Uterus (tissue), 2 donors: ENCODE measurements around the gene ZNF609.

Experiments
- POLR2A ChIP-seq, 2 donors: fragments of 450-650 bp; IDR thresholded peaks; one replicate each; pipeline ENCODE4 v1.6.1; 2016; ENCODE audit warnings: antibody characterized with exemption in 2 of 2, mild to moderate bottlenecking in 1 of 2, moderate library complexity in 1 of 2
- TF ChIP-seq, protein P1 (sequence below), 4 experiments: fragments of 200-600 bp in 2 of 4; fragments of 450-650 bp in 2 of 4; sonication (generic) in 2 of 4; IDR thresholded peaks; one replicate each; pipeline ENCODE4 v1.5.1; 2016 to 2019; ENCODE audit warnings: antibody characterized with exemption in 4 of 4, mild to moderate bottlenecking in 2 of 4, moderate library complexity in 1 of 4

DNA sequence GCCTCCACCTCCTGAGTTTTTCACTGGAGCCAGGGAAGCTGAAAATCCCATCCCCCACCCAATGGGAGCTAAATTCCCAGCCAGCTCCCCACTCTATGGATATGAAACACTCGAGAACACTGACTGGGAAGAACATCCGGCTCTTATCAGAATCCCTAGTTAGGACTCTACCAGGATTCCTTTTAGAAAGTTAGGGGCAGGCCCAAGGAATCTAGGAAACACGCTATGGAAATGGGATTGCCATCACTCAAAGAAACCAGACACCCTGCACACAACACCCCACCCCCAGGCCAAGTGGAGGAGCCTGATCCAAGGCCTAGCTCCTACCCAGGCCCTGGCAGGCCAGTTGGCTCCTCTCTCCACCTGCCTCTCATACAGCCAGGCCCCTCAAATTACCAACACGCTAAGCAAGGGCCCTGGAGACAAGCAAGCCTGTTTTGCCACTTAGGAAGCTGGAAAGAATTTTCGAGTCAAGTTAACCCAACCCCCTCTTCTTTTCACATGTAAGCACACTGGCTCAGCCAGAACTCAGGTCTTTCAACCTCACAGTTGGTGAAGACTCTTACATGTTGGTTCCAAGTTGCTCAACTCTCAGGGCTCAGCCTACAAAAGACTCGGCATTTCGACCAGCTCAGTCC, 239.5 kb downstream of the ZNF609 start:
- TF ChIP-seq, protein P1, sequence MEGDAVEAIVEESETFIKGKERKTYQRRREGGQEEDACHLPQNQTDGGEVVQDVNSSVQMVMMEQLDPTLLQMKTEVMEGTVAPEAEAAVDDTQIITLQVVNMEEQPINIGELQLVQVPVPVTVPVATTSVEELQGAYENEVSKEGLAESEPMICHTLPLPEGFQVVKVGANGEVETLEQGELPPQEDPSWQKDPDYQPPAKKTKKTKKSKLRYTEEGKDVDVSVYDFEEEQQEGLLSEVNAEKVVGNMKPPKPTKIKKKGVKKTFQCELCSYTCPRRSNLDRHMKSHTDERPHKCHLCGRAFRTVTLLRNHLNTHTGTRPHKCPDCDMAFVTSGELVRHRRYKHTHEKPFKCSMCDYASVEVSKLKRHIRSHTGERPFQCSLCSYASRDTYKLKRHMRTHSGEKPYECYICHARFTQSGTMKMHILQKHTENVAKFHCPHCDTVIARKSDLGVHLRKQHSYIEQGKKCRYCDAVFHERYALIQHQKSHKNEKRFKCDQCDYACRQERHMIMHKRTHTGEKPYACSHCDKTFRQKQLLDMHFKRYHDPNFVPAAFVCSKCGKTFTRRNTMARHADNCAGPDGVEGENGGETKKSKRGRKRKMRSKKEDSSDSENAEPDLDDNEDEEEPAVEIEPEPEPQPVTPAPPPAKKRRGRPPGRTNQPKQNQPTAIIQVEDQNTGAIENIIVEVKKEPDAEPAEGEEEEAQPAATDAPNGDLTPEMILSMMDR (IDR thresholded peaks at IDR 0.05) = no peak
- TF ChIP-seq POLR2A (IDR thresholded peaks at IDR 0.05) = no peak
